GM19193 (cell line): ENCODE results near the gene RYR2.

Experiments
- POLR2A ChIP-seq: IDR thresholded peaks from 4 replicates; pipeline ENCODE4 v1.6.1; 2011; ENCODE audit not compliant: insufficient read depth, insufficient read length; ENCODE audit errors: extremely low read depth

The RYR2 gene

DNA sequence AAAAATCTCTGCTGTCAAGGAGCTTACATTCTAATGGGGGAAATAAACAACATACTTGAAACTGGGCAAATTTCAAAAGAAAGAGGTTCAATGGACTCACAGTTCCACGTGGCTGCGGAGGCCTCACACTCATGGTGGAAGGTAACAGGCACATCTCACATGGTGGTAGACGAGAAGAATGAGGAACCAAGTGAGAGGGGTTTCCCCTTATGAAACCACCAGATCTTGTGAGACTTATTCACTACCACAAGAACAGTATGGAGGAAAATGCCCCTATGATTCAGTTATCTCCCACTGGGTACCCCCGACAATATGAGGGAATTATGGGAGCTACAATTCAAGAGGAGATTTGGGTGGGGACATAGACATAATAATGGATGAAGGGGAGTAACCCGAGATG, 622.4 kb downstream of the RYR2 start:
- TF ChIP-seq POLR2A, result no peak

DNA sequence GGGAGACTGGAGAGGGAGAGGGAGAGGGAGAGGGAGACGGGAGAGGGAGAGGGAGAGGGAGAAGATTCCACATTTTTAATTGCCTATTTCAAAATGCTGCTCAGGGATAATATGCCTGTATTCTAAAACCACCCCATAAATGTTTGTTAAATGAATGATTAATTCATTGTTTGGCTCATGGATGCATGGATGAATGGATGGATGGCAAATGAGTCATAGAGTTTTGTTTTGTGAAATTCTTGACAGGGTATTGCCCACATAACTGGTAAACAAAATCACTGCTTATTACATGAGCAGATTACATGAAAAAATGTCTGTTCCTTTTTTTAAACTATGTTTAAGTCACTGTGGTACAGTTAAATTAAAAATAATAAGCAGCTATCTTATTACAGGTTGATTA, 628.3 kb downstream of the RYR2 start:
- no peak for TF ChIP-seq POLR2A

DNA sequence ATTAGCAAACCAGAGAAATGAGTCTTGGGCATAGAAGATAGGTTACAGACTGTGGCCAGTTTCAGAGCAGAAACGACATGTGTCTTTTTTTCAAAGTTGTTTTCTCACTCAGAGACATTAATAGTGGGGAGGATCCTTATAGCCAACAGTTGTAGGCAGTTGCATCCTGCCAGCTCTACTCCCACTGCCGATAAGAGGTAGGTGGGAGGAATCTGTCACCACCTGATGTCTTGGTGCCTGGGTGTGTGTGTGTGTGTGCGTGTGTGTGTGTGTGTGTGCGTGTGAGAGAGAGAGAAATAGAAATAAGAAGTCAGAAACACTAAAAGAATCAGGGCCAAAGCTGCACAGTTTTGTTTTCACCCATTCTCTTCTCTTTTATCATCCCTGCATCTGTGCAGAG, 629.3 kb downstream of the RYR2 start:
- no peak for TF ChIP-seq POLR2A

DNA sequence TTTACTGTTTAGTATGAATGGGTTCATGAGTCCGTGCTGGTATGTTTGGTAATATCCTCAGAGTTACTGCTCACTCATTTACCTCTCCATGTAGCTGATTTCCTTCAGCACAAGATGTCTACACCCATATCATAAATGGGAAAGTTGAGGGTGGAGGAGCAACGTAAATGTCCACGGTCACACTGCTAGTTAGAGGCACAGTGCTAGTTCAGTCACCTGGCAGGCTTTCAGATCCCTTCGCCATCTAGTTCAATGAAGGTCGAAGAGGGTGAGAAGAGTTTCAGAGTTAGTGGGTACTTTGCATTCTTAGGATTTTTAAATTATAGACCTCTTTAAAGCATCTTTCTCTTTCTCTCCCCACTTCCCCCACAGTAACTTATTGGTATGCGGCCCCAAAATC, 630.0 kb downstream of the RYR2 start:
- no peak for TF ChIP-seq POLR2A

DNA sequence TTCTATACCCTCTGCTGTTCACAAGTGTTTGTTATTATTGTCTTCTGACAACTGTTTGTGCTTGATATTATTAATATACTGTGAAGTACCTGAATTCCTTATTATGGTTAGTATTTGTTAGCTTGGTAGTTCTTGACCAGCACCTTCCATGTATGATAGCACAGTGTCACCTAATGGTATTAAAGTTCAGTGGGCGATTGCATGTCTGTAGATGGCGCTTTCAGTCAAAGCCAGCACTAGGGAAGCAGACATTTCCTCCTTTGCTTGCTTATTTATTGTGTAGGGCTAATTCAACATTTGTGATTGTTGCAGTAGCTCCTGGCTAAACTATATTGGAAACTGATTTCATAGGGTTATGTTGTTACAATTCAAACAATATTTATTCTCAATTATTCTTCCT, 630.8 kb downstream of the RYR2 start:
- no peak for TF ChIP-seq POLR2A

DNA sequence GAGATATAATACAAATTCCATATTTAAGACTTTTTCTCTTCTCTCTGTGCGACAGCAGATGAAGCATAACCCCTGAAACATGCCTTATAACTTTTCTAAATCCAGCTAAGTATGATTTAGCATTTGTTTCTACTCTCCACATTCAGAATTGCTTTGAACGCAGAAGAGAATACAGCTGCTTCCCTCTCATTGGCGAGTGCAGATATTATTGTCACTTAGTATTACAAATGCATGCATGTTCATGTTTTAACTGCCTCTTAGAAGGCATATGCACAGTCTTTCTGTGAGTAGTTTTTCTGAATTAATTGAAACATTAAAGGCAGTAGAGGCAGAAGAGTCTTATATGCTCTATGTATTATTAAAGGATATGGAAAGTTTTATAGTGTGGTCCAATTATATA, 631.6 kb downstream of the RYR2 start:
- TF ChIP-seq POLR2A, result no peak

DNA sequence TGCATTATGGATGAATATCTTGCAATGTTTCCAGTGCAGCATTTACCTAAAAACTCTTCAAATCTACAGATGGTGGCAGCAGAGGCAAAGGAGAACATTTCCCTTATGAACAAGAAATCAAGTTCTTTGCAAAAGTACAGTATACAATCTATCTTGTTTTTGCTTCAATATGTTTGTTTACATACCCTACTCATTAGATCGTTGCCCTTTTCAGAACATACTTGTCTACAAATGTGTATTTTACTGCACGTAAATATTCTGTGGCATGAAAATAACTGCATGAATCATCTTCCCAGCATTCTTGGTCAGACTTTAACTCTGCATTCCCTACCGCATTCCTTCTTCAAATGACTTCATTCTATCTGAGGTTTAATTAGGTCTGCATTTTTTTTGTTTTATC, 636.0 kb downstream of the RYR2 start:
- no peak for TF ChIP-seq POLR2A

DNA sequence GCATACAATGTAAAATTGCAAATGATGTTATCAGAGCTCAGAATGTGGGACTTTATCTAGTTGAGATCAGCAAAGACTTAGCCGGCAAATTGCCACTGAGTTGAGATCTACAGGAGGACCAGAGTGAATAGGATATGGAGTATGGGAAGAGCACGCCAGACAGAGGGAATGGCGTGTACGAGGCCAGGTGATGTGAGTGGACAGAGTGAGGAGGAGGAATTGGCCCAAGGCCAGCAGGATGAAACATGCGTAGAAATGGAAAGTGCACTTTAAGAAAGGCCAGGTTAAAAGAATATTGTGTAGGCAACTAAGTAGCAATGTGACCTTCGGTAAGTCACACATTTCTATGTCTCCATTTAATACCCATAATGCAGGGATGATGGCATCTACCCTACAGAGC, 637.7 kb downstream of the RYR2 start:
- TF ChIP-seq POLR2A, result no peak

DNA sequence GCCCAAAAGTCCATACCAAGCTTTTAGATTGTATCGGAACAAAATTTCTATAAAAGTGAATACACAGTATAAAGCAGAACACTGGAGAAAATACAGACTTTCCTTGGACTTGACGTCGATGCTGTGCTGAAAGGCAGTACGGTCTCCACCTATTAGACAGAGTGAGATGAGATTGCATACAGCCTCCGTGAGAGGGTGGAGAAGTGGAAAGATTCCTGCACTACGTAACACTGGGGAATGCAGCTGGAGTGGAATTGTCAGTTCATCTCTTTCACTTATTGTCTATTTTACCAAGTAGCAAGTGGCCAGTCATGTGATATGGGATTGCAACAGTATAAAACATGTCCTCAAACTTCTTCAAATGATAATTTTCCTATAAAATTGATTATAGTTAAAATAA, 639.2 kb downstream of the RYR2 start:
- TF ChIP-seq POLR2A, result no peak

DNA sequence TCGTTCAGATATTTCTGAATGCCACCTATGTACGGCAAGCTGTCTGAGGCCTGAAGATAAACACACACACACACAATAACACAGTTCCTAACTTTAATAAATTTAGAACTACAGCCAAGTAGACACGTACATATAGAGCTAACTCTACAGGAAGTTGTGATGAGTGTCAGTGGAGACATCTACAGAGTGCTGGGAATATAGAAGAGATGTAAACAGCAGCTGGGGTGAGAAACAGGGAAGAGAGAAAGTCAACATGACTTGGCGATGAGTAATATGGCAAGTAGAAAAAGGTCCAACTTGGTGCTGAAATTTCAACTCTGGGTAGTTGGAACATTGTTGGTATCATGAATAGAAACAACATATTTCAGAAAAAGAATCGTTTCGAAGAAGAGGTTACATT, 642.3 kb downstream of the RYR2 start:
- no peak for TF ChIP-seq POLR2A

DNA sequence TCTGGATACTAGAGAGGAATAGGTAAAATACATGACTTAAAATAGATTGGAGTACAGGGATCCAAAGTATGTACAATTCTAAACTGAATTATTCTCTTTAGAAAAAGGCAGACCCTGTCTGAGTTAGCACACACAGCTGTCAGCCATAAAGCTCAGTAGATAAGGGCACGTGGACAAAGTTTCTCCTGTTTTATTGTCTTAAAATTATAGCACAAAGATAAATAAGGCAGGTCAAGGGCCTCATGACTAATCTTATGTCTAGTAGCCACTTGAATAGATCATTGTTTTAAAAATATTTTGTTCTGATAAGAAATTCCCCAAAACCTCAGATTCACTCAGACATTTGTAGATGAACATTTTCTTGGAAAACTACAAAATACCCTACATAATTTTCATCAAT, 643.6 kb downstream of the RYR2 start:
- TF ChIP-seq POLR2A, result no peak

DNA sequence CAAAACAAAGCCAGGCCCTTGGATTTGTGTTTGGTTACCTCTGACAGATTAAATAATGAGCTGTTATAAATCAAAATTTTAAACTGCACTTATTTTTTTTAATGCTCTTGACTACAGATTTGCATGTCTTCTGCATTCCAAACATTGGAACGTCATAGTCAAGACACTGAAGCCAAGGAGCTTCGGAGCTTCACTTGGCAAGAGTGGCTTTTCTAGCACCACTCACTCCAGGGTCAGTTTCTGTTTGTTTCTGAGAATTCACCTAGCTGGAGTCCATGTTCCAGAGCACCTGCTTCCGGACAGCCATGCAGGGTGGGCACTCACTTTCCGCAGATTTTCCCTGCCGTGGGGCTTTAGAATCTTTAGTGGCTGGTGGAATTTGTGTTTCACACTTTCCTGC, 645.8 kb downstream of the RYR2 start:
- TF ChIP-seq POLR2A, result no peak

DNA sequence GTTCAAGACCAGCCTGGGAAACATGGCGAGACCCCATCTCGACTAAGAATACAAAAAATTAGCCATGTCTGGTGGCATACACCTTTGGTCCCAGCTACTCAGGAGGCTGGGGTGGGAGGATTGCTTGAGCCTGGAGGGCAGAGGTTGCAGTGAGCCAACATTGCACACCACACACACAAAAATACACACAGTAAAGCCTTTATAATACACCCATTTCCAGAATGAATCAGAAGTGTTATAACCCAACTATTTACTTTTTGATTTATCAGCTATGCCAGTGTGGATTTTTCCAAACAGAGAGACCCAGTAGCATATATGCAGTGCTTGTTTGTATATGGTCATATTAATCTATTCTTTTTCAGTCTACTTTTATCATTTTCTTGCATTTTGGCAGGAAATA, 648.7 kb downstream of the RYR2 start:
- TF ChIP-seq POLR2A, result no peak

DNA sequence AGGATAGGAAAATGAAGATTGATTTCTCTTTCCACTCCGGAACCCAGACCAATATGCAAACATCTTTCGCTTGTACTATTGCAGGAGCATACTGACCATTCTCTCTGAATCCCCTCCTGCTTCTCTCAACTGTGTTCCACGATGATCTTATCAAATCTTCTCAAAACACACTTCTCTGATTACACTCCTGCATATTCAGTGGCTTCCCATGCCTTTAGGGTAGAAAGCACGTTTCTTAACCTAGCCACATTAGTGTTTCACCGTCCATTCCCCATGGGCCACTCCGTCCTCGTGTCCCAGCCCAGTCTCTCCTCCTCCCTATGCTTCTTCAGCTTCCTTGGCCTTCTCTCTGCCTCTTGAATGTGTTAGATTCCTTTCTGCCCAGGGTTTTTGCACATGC, 650.3 kb downstream of the RYR2 start:
- no peak for TF ChIP-seq POLR2A

DNA sequence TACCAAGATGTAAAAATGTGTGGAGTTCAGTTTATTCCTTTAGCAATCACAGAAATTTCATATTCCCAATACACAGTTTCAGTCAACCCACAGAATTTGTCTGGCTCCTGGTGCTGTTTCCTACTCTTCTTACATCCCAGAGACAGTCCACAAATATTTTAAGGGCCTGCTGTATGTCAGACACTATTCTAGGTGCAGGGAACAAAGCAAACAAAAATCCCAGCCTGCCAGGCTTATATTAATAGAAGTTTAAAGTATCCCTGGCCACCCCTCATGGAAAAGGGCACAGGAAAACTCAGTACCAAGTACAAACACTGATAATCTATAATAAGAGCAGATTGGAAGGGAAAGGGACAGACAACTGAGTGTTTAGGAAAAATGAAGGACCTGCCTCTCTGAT, 653.9 kb downstream of the RYR2 start:
- TF ChIP-seq POLR2A, result no peak

DNA sequence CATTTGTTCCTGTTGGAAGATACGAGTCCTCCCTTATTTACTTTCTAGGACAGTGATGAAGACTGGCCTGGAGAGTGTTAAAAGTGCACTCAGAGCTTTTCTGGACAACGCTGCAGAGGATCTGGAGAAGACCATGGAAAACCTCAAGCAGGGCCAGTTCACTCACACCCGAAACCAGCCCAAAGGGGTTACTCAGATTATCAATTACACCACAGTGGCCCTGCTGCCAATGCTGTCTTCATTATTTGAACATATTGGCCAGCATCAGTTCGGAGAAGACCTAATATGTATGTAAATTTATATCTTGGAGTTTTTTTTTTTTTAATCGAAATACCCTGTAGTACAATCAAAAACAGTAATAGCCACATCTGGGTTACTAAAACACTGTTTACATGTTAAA, 658.2 kb downstream of the RYR2 start:
- TF ChIP-seq POLR2A, result no peak

DNA sequence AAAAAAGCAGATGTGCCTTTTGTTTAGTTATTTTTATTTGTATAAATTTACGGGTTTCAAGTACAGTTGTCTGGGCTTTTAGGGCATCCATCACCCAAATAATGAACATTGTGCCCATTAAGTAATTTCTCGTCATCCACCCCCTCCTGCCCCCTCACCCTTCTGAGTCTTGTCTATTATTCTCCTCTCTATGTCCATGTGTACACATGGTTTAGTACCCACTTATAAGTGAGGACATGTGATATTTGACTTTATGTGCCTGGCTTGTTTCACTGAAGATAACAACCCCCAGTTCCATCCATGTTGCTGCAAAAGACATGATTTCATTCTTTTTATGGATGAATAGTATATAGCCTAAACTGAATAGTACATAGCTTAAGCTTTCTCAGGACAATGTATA, 659.5 kb downstream of the RYR2 start:
- no peak for TF ChIP-seq POLR2A

DNA sequence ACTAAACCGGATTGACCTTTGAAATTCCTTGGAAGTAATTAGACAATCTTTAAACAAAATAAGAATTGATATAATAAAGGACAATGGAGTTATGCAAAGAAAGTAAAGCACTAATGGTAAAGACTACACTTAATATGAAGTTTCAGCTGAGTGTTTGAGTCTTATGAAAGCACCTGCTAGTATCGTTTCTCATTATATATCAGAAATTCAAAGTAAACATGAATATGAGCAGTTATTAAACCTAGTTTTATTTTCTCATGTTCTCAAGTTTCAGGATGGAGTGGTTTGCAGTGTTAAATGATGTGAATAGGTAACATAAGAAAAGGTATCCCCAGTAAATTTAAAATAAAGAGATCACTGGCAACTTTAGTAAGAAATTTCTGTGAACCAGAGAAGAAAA, 660.2 kb downstream of the RYR2 start:
- no peak for TF ChIP-seq POLR2A
